NCI-H82 treated with DMSO at 0.1 percent for 48 hours (cell line): ENCODE measurements around the gene ACTBL2.

Experiments used
- DNase-seq: peaks from one replicate; lab custom pipeline; 2025; ENCODE audit not compliant: unreplicated experiment; lab: John Stamatoyannopoulos, UW

ACTBL2 gene

GRCh38 chr5:57450991-57451876 lies 31.4 kb downstream of the ACTBL2 start:
- DNase-seq, result no peak

GRCh38 chr5:57448751-57449150 lies 33.9 kb downstream of the ACTBL2 start:
- no peak for DNase-seq

- no peak for DNase-seq
These were observed 34.3 kb downstream of the ACTBL2 start for GRCh38 chr5:57448287-57448686.

GRCh38 chr5:57447658-57448057 lies 35.0 kb downstream of the ACTBL2 start:
- DNase-seq, result no peak

- no peak for DNase-seq
These were observed 35.6 kb downstream of the ACTBL2 start for GRCh38 chr5:57446966-57447365.

- no peak for DNase-seq
These were observed 36.9 kb downstream of the ACTBL2 start for GRCh38 chr5:57445705-57446037.

GRCh38 chr5:57445006-57445704 lies 37.5 kb downstream of the ACTBL2 start:
- DNase-seq, result peak; percentile 87

GRCh38 chr5:57442080-57442839 lies 40.4 kb downstream of the ACTBL2 start:
- no peak for DNase-seq

GRCh38 chr5:57441557-57441956 lies 41.1 kb downstream of the ACTBL2 start:
- no peak for DNase-seq

GRCh38 chr5:57439601-57440000 lies 43.0 kb downstream of the ACTBL2 start:
- DNase-seq, result no peak

GRCh38 chr5:57437976-57438805 lies 44.4 kb downstream of the ACTBL2 start:
- no peak for DNase-seq

- DNase-seq, result no peak
These were observed 46.0 kb downstream of the ACTBL2 start for GRCh38 chr5:57436586-57436985.

GRCh38 chr5:57435701-57436134 lies 46.9 kb downstream of the ACTBL2 start:
- DNase-seq, result no peak

- DNase-seq, result no peak
These were observed 47.9 kb downstream of the ACTBL2 start for GRCh38 chr5:57434683-57435082.

GRCh38 chr5:57434227-57434640 lies 48.4 kb downstream of the ACTBL2 start:
- DNase-seq, result no peak

GRCh38 chr5:57432876-57433275 lies 49.7 kb downstream of the ACTBL2 start:
- DNase-seq, result no peak

- DNase-seq, result no peak
These were observed 50.9 kb downstream of the ACTBL2 start for GRCh38 chr5:57431759-57432158.
